Chondrocyte (in vitro differentiated cells): Measurements from ENCODE around the gene HHAT. TPM values are rescaled to one million over a fixed set of nuclear protein-coding genes. Genes with fewer than 3 reads are reported as not detected.
A peak's percentile ranks its signal among the peaks of the same experiment; 100 is the strongest.

Source experiments
- DNase-seq: peaks from one replicate; pipeline ENCODE4 v3.0.0; 2021; ENCODE audit warnings: mixed read lengths, low spot score
- H3K27ac Mint-ChIP-seq: one replicate; pipeline ENCODE4 v1.8.0; 2021; ENCODE audit warnings: mild to moderate bottlenecking, moderate library complexity, mixed read lengths; ENCODE audit not compliant: unreplicated experiment
- H3K27me3 Mint-ChIP-seq: 2 replicates; pipeline ENCODE4 v1.8.0; 2021; ENCODE audit warnings: low read depth, mixed read lengths
- H3K36me3 Mint-ChIP-seq: 2 replicates; pipeline ENCODE4 v1.8.0; 2021; ENCODE audit warnings: low read depth, mixed read lengths
- H3K4me1 Mint-ChIP-seq: 2 replicates; pipeline ENCODE4 v1.8.0; 2021; ENCODE audit warnings: low read depth, mild to moderate bottlenecking, mixed read lengths
- H3K4me3 Mint-ChIP-seq: one replicate; pipeline ENCODE4 v1.8.0; 2021; ENCODE audit warnings: mild to moderate bottlenecking, moderate library complexity, mixed read lengths; ENCODE audit not compliant: unreplicated experiment
- H3K9me3 Mint-ChIP-seq: 2 replicates; pipeline ENCODE4 v1.8.0; 2021; ENCODE audit warnings: low read depth, mixed read lengths
- total RNA-seq: library from RNA; stranded (reverse); gene quantifications from 3 replicates; pipeline ENCODE4 v1.2.1, GENCODE V29; 2021
- TF ChIP-seq, protein P1 (sequence below): fragments of 200-600 bp; sonication (generic); IDR thresholded peaks from 2 replicates; pipeline ENCODE4 v1.5.0; 2021; ENCODE audit warnings: antibody characterized with exemption, mild to moderate bottlenecking, moderate library complexity

Gene HHAT
- total RNA-seq, 1 donor from 2014 or later: 6.4 TPM

DNA sequence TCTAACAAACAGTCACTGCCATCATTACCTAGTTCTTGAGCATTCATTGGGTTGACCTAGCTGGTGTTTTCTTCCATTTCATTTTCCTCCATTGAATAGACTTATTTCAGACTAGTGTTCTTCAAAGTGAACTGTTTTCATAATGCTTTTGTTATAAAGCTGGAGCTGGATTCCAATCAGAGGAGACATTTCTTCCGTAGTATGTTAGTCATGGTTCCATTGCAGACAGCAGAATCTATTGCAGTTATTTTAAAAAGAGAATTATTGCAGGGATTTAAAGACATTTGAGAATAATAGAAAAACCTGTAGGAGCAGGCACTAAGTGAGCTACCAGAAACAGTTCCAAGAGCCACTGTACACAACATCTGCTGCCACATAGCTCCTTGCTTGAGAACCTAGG lies 50.0 kb downstream of the HHAT start:
- TF ChIP-seq, protein P1, sequence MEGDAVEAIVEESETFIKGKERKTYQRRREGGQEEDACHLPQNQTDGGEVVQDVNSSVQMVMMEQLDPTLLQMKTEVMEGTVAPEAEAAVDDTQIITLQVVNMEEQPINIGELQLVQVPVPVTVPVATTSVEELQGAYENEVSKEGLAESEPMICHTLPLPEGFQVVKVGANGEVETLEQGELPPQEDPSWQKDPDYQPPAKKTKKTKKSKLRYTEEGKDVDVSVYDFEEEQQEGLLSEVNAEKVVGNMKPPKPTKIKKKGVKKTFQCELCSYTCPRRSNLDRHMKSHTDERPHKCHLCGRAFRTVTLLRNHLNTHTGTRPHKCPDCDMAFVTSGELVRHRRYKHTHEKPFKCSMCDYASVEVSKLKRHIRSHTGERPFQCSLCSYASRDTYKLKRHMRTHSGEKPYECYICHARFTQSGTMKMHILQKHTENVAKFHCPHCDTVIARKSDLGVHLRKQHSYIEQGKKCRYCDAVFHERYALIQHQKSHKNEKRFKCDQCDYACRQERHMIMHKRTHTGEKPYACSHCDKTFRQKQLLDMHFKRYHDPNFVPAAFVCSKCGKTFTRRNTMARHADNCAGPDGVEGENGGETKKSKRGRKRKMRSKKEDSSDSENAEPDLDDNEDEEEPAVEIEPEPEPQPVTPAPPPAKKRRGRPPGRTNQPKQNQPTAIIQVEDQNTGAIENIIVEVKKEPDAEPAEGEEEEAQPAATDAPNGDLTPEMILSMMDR: no peak
- Mint-ChIP-seq H3K27me3 (no peaks in the 10 kb centered on the region), H3K9me3 (no peaks in the 10 kb centered on the region), H3K4me1 (peaks cover 23% of the 10 kb centered on the region), H3K4me3 (no peak overlapping the region), H3K36me3 (peaks cover 2% of the 10 kb centered on the region), H3K27ac (no peak overlapping the region)
- no peak for DNase-seq

DNA sequence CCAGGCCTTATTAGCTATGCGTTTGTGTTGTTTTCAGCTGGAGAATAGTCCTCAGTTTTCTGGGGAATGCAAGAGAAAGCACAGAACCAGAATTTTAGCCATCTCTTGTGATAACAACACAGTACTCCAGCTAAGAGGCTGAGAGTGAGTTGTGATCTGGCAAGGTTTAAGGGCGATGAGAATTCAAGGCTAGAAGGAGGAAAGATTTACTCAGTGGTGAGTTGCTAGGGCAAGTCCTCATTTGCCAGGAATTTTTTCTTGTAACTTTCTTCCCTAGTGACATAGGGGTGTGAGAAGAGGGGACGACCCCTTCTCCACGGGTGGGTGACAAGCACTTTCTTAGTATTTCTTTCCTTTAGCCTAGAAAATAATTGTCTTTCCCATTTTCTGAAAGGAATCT lies 53.2 kb downstream of the HHAT start:
- TF ChIP-seq, protein P1: no peak
- Mint-ChIP-seq H3K27me3 (no peaks in the 10 kb centered on the region), H3K9me3 (no peaks in the 10 kb centered on the region), H3K36me3 (peaks cover 2% of the 10 kb centered on the region), H3K4me3 (no peak overlapping the region), H3K27ac (no peak overlapping the region), H3K4me1 (peaks cover 34% of the 10 kb centered on the region)
- DNase-seq: no peak

DNA sequence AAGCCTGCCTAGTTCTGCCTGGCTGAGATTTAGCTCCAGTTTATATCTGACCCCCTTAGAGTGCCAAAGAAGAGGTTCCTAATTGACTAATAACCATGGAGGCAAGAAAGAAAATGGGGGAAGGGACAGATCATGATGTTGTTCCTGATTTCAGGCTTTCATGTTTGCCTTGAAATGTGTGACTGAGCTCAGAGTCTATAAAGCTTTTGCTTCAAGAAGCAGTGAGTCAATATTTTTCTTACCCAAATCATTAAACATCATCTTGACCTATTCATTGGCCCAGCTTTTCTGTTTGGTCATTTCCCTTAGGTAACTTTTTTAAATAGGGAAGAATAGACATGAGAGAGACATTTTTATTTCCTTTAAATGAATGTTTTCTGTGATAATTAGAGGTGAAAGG lies 55.9 kb downstream of the HHAT start:
- H3K4me3 Mint-ChIP-seq: no peak overlapping the region
- TF ChIP-seq, protein P1: no peak
- H3K4me1 Mint-ChIP-seq: peaks cover 19% of the 10 kb centered on the region
- H3K27me3 Mint-ChIP-seq: no peaks in the 10 kb centered on the region
- no peaks in the 10 kb centered on the region for H3K9me3 Mint-ChIP-seq
- H3K36me3 Mint-ChIP-seq: peaks cover 2% of the 10 kb centered on the region
- DNase-seq: no peak
- peak overlapping the region; percentile 25 for H3K27ac Mint-ChIP-seq

DNA sequence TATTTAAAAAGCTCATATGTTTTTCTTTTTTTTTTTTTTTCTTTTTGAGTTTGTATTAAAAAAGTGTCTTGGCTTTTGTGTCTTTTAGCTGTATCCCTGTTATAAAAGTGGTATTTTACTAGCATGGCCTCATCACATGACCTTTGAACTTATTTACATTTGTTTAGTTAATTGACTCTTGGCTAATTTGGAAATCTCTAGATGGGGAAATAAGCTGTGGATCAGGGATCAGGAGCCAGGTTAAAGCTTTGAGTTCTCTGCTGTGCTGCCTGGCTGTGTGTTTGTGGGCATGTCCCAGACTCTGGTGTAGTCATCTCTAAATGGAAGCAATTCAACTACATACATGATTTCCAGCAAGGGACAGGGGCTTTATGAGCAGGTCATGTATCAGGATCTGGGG lies 56.5 kb downstream of the HHAT start:
- TF ChIP-seq, protein P1: no peak
- H3K4me3 Mint-ChIP-seq: no peak overlapping the region
- H3K9me3 Mint-ChIP-seq: no peaks in the 10 kb centered on the region
- peaks cover 19% of the 10 kb centered on the region for H3K4me1 Mint-ChIP-seq
- H3K27ac Mint-ChIP-seq: no peak overlapping the region
- peaks cover 2% of the 10 kb centered on the region for H3K36me3 Mint-ChIP-seq
- H3K27me3 Mint-ChIP-seq: no peaks in the 10 kb centered on the region
- DNase-seq: no peak

DNA sequence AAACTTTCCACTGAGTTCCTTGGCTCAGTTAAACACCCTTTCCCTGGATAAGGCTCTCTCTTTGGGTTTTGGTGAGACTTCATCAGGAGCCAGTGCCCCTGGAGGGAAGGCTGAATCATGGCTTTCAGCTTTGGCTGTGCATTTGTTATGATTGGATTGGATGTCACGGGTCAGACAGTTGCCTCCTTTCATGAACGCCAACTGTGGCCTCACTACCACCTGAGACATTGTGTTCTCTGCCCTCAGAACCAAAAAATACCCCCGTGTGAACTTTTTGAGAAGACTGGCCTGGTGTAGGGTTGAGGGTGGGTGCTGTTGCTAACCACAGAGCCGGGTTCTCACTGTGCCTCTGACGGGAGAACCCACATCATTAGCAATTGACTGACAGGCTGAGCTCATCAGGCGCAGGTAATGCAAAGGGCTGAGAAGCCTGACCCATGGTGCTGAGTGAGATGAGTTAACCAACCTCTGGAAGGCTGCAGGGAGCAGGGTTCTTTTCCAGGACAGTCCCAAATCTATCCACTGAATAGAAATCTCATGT lies 65.6 kb downstream of the HHAT start:
- Mint-ChIP-seq H3K36me3 (no peaks in the 10 kb centered on the region), H3K4me3 (no peak overlapping the region), H3K9me3 (no peaks in the 10 kb centered on the region), H3K27ac (peak overlapping the region; percentile 47), H3K27me3 (no peaks in the 10 kb centered on the region), H3K4me1 (peaks cover 55% of the 10 kb centered on the region)
- no peak for DNase-seq
- TF ChIP-seq, protein P1: no peak
